ENCODE measurements around the gene HUWE1.

DNA sequence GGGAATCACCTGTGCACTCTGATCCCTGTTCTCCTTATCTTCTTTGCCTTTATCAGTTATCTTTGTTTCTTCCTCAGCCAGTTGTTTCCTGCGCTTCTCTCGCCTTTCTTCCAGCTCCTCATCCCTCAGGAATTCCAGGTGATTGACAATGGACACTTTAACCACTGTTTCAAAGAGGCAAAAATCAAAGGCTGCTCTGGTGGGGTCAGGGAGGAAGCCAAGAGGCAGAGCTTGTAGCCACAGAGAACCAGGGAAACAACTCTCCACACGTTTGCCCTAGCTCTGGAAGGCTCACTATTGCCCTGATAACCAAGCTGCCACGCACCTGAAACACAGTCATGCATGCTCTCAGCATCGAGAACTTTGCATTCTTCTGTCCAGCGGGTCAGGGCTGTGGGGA is 127.9 kb downstream of the HUWE1 start:
- TF ChIP-seq POLR2A (IDR thresholded peaks at IDR 0.05; ENCODE audit: low read depth, low read length): no peak
- no peak for TF ChIP-seq POLR2AphosphoS5 (IDR thresholded peaks at IDR 0.05; ENCODE audit: low read depth, low read length)

Data from GM12892 (cell line).